B cell (primary cell): ENCODE measurements around the gene IDH2. TPM values are rescaled to one million over a fixed set of nuclear protein-coding genes. Genes with fewer than 3 reads are reported as not detected.

Experiments
- ATAC-seq: fragments of 200-7000 bp; cut with Tn5 transposase; one replicate; pipeline ENCODE4 v1.10.0; 2021; ENCODE audit warnings: low read depth, mild to moderate bottlenecking, moderate number of reproducible peaks, moderate library complexity
- CTCF ChIA-PET: fragments of 350-600 bp; sonication (Branson Sonifier 250); formaldehyde crosslinking; loops from one replicate; lab custom pipeline; 2021; ENCODE audit warnings: antibody characterized with exemption, inconsistent platforms; lab: Charles Lee
- POLR2A ChIA-PET: fragments of 350-600 bp; sonication (Branson Sonifier 250); formaldehyde crosslinking; loops from one replicate; lab custom pipeline; 2021; ENCODE audit warnings: antibody characterized with exemption; lab: Charles Lee
- DNase-seq: peaks from one replicate; pipeline ENCODE4 v3.0.0; 2013
- H2AFZ ChIP-seq: 2 replicates; pipeline ENCODE4 v1.6.1; 2012; ENCODE audit warnings: mild to moderate bottlenecking, low read depth, low read length; ENCODE audit not compliant: insufficient read depth, poor library complexity, severe bottlenecking
- H3K27ac ChIP-seq, 2 donors: 1 replicate in 1 of 2; 2 replicates in 1 of 2; pipeline ENCODE4 v1.5.1; 2012 to 2013; ENCODE audit warnings: low read length in 2 of 2, mild to moderate bottlenecking in 2 of 2, moderate library complexity in 1 of 2
- H3K27me3 ChIP-seq, 4 experiments: fragments of 200-600 bp in 1 of 4; sonication (generic) in 1 of 4; replicated peaks in 1 of 4; 1 replicate in 2 of 4; 2 replicates in 2 of 4; pipeline versions ENCODE4 v1.6.1 to v1.7.0; 2013 to 2016; ENCODE audit warnings: low read length in 3 of 4, mild to moderate bottlenecking in 2 of 4, mixed read lengths in 1 of 4, moderate library complexity in 1 of 4; ENCODE audit not compliant: insufficient read depth in 4 of 4, control insufficient read depth in 3 of 4; ENCODE audit errors: control extremely low read depth in 1 of 4
- H3K36me3 ChIP-seq, 2 experiments: replicated peaks in 1 of 2; 1 replicate in 1 of 2; 2 replicates in 1 of 2; pipeline versions ENCODE4 v1.6.1 to v1.7.1; 2013; ENCODE audit warnings: low read length in 1 of 2; ENCODE audit not compliant: insufficient read depth in 2 of 2, control insufficient read depth in 1 of 2; ENCODE audit errors: control extremely low read depth in 1 of 2, extremely low read depth in 1 of 2
- H3K4me1 ChIP-seq, 2 donors: fragments of 200-600 bp in 1 of 2; sonication (generic) in 1 of 2; 1 replicate in 1 of 2; 2 replicates in 1 of 2; pipeline versions ENCODE4 v1.5.1 to v1.6.1; 2013 to 2017; ENCODE audit warnings: low read length in 2 of 2; ENCODE audit not compliant: control insufficient read depth in 2 of 2, insufficient read depth in 2 of 2
- H3K4me2 ChIP-seq: replicated peaks from 2 replicates; pipeline ENCODE3; 2012; ENCODE audit warnings: mild to moderate bottlenecking, low read depth, low read length; ENCODE audit not compliant: poor library complexity, severe bottlenecking
- H3K4me3 ChIP-seq, 5 experiments: fragments of 200-600 bp in 1 of 5; sonication (generic) in 1 of 5; 1 replicate in 3 of 5; 2 replicates in 2 of 5; pipeline versions ENCODE4 v1.5.1 to v1.7.0; 2011 to 2016; ENCODE audit warnings: low read length in 4 of 5, mild to moderate bottlenecking in 4 of 5, low read depth in 2 of 5, control low read depth in 1 of 5, moderate library complexity in 1 of 5; ENCODE audit not compliant: insufficient read depth in 1 of 5; ENCODE audit errors: control extremely low read depth in 1 of 5, extremely low read depth in 1 of 5
- H3K79me2 ChIP-seq: fragments of 200-600 bp; sonication (generic); one replicate; pipeline ENCODE4 v1.6.0; 2016; ENCODE audit warnings: low read length; ENCODE audit not compliant: control insufficient read depth, insufficient read depth
- H3K9ac ChIP-seq: fragments of 200-600 bp; sonication (generic); 2 replicates; pipeline ENCODE4 v1.6.1; 2017; ENCODE audit warnings: mild to moderate bottlenecking, low read length, moderate library complexity
- H3K9me3 ChIP-seq, 3 donors: one replicate each; pipeline versions ENCODE4 v1.6.1 to v1.7.1; 2013; ENCODE audit warnings: low read length in 2 of 3; ENCODE audit not compliant: control insufficient read depth in 2 of 3, insufficient read depth in 1 of 3; ENCODE audit errors: control extremely low read depth in 1 of 3
- H4K20me1 ChIP-seq: 2 replicates; pipeline ENCODE4 v1.6.0; 2012; ENCODE audit warnings: mild to moderate bottlenecking, low read length; ENCODE audit not compliant: insufficient read depth, control insufficient read depth, poor library complexity, severe bottlenecking
- H3K27ac Mint-ChIP-seq: one replicate; pipeline ENCODE4 v1.8.0; 2021; ENCODE audit warnings: mixed read lengths
- H3K27me3 Mint-ChIP-seq: one replicate; pipeline ENCODE4 v1.8.0; 2021; ENCODE audit warnings: mixed read lengths
- H3K4me1 Mint-ChIP-seq: one replicate; pipeline ENCODE4 v1.8.0; 2021; ENCODE audit warnings: mixed read lengths
- H3K4me3 Mint-ChIP-seq: one replicate; pipeline ENCODE4 v1.8.0; 2021; ENCODE audit warnings: mixed read lengths
- H3K9me3 Mint-ChIP-seq: one replicate; pipeline ENCODE4 v1.8.0; 2022; ENCODE audit warnings: mixed read lengths; ENCODE audit not compliant: insufficient read depth
- EZH2 ChIP-seq: IDR thresholded peaks from 2 replicates; pipeline ENCODE4 v1.6.1; 2012; ENCODE audit warnings: borderline replicate concordance, low read depth, mild to moderate bottlenecking, moderate library complexity, low read length; ENCODE audit not compliant: insufficient read depth, poor library complexity, severe bottlenecking
- WGBS: methylation state at CpG from one replicate; pipeline ENCODE4 v1.1.5; 2013; ENCODE audit warnings: missing lambda C conversion rate; ENCODE audit not compliant: insufficient coverage; 5-methylcytosine and 5-hydroxymethylcytosine counted together
- intact Hi-C: fragments of 100-400 bp; cut with micrococcal nuclease; formaldehyde crosslinking; loops from one replicate; pipeline ENCODE4 v1.10.0; 2022
- polyA plus RNA-seq: library from polyadenylated mRNA; depleted of rRNA; stranded (reverse); fragments of >200 nt; gene quantifications from 2 replicates; pipeline ENCODE4 v1.2.3, GENCODE V29; 2012
- total RNA-seq, 2 donors: library from RNA; stranded (reverse); fragments of 120-200 nt in 1 of 2; gene quantifications; 1 replicate in 1 of 2; 2 replicates in 1 of 2; pipeline versions ENCODE4 v1.2.3 to v1.2.4, GENCODE V29; 2013 to 2022
- TF ChIP-seq, protein P1 (sequence below): fragments of 200-600 bp; IDR thresholded peaks from one replicate; pipeline ENCODE4 v1.8.0; 2022; ENCODE audit warnings: antibody characterized with exemption, mild to moderate bottlenecking

Gene IDH2
- total and polyA plus RNA-seq, 2 donors (not counting 1 experiment from before 2014, with no cell fraction given): 30.7 to 35.8 TPM

DNA sequence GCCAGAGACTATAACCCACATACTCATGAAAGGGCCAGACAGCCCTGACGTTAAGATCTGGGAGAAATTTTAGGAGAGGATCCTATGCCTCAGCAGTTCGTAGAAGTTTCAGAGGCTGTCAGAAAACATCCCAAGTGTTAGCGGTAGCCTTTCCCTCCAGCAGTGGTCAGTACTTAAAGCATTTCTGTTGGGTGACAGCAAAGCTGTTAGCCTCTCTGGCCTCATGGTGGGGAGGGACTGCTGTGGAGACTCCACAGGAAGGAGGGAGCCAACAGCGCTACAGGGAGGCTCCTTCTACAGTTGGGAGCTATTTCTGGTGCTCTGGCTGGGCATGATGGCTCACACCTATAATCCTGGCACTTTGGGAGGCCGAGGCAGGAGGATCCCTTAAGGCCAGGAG lies 27.4 kb downstream of the IDH2 start:
- peaks cover 4% of the 10 kb centered on the region for H3K4me1 Mint-ChIP-seq
- no peak overlapping the region for H3K4me3 Mint-ChIP-seq
- H3K27ac Mint-ChIP-seq: no peak overlapping the region
- TF ChIP-seq EZH2: no peak
- TF ChIP-seq, protein P1, sequence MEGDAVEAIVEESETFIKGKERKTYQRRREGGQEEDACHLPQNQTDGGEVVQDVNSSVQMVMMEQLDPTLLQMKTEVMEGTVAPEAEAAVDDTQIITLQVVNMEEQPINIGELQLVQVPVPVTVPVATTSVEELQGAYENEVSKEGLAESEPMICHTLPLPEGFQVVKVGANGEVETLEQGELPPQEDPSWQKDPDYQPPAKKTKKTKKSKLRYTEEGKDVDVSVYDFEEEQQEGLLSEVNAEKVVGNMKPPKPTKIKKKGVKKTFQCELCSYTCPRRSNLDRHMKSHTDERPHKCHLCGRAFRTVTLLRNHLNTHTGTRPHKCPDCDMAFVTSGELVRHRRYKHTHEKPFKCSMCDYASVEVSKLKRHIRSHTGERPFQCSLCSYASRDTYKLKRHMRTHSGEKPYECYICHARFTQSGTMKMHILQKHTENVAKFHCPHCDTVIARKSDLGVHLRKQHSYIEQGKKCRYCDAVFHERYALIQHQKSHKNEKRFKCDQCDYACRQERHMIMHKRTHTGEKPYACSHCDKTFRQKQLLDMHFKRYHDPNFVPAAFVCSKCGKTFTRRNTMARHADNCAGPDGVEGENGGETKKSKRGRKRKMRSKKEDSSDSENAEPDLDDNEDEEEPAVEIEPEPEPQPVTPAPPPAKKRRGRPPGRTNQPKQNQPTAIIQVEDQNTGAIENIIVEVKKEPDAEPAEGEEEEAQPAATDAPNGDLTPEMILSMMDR: no peak
- ChIA-PET CTCF (interaction anchor here (0.5 to 2.4 kb wide), 5 partner anchors 10 to 200 kb away, joined by 3 to 13 read pairs (median 4); no protein-coding TSS in a partner anchor), POLR2A (interaction anchor here (0.5 kb wide), 1 partner anchor 189 kb away, joined by 5 read pairs; no protein-coding TSS in a partner anchor)
- peaks cover 0 to 31% of the 10 kb centered on the region in 2 experiments for H3K36me3 ChIP-seq
- H2AFZ ChIP-seq: no peak overlapping the region
- H3K27me3 ChIP-seq: no peaks in the 10 kb centered on the region
- WGBS: 94% methylated on average over 3 of the region's 5 CpGs
- no peak for ATAC-seq
- H3K79me2 ChIP-seq: peaks cover 21% of the 10 kb centered on the region
- no peak overlapping the region for H3K9ac ChIP-seq
- no peak overlapping the region for H3K27ac ChIP-seq
- H3K27me3 Mint-ChIP-seq: no peaks in the 10 kb centered on the region
- intact Hi-C loops: no loop called here
- H4K20me1 ChIP-seq: peaks cover 8% of the 10 kb centered on the region
- no peaks in the 10 kb centered on the region for H3K9me3 Mint-ChIP-seq
- H3K4me2 ChIP-seq: no peak overlapping the region
- no peak for DNase-seq
- H3K9me3 ChIP-seq: no peaks in the 10 kb centered on the region
- no peak overlapping the region for H3K4me3 ChIP-seq
- peaks cover 0 to 7% of the 10 kb centered on the region in 2 donors for H3K4me1 ChIP-seq

GRCh38 chr15:90074023-90074422 lies 28.2 kb downstream of the IDH2 start:
- H3K9ac ChIP-seq: no peak overlapping the region
- H4K20me1 ChIP-seq: peaks cover 8% of the 10 kb centered on the region
- no peak overlapping the region for H3K4me2 ChIP-seq
- DNase-seq (no peak), ATAC-seq (no peak)
- no peaks in the 10 kb centered on the region for H3K27me3 ChIP-seq
- peaks cover 0 to 7% of the 10 kb centered on the region in 2 donors for H3K4me1 ChIP-seq
- 100% methylated on average over 11 of the region's 12 CpGs for WGBS
- POLR2A ChIA-PET: no interaction called here
- peaks cover 0 to 27% of the 10 kb centered on the region in 2 experiments for H3K36me3 ChIP-seq
- peaks cover 30% of the 10 kb centered on the region for H3K79me2 ChIP-seq
- H2AFZ ChIP-seq: no peak overlapping the region
- no peaks in the 10 kb centered on the region for H3K9me3 Mint-ChIP-seq
- no peak overlapping the region for H3K4me3 ChIP-seq
- no peak overlapping the region for H3K27ac Mint-ChIP-seq
- peaks cover 4% of the 10 kb centered on the region for H3K4me1 Mint-ChIP-seq
- H3K9me3 ChIP-seq: no peaks in the 10 kb centered on the region
- H3K4me3 Mint-ChIP-seq: no peak overlapping the region
- CTCF ChIA-PET: interaction anchor here (0.7 kb wide), 1 partner anchor 102 kb away, joined by 4 read pairs; no protein-coding TSS in a partner anchor
- TF ChIP-seq, protein P1: no peak
- no peak for TF ChIP-seq EZH2
- no peak overlapping the region for H3K27ac ChIP-seq
- no peaks in the 10 kb centered on the region for H3K27me3 Mint-ChIP-seq
- intact Hi-C loops: no loop called here
